ENCODE results near the gene DEPDC5. TPM values are rescaled to one million over a fixed set of nuclear protein-coding genes. Genes with fewer than 3 reads are reported as not detected.

DEPDC5 gene
- total RNA-seq, 1 donor from 2014 or later: 37.1 TPM

DNA sequence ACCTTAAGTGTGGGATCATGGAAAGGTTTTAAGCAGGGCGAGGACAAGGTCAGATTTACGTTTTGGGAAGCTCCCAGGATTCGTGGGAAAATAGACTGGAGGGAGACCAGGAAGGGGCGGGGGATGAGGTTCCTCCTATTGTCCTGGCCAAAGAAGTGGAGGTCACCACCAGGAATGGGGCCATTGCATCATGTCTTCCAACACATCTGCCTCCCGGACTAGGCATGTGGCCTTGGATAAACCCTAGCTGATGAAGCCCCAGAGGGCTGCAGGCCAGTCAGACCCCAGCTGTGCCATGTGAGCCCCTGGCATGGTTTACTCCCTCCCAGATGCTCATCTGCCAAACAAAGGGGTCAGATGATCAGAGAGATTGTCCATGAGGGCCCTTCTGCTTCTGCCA is 179.0 kb downstream of the DEPDC5 start:
- Histone ChIP-seq H3K4me1 (peaks cover 11% of the 10 kb centered on the region), H3K4me2 (no peak overlapping the region), H3K79me2 (ENCODE audit: low read depth) (no peaks in the 10 kb centered on the region), H2AFZ (replicated peaks) (no peak overlapping the region), H3K9me3 (ENCODE audit: low read depth) (no peaks in the 10 kb centered on the region), H3F3A (ENCODE audit: low read depth) (peaks cover 12% of the 10 kb centered on the region), H4K20me1 (ENCODE audit: low read depth) (no peaks in the 10 kb centered on the region), H3K36me3 (no peaks in the 10 kb centered on the region), H3K27me3 (no peaks in the 10 kb centered on the region), H3K9ac (no peak overlapping the region), H3K27ac (no peak overlapping the region), H3K4me3 (no peak overlapping the region)
- DNase-seq (ENCODE audit: low spot score): no peak
- no peak overlapping the region for H3K4me3 Mint-ChIP-seq
- no peak overlapping the region for H3K27ac Mint-ChIP-seq
- no peaks in the 10 kb centered on the region for H3K36me3 Mint-ChIP-seq
- H3K4me1 Mint-ChIP-seq: peaks cover 4% of the 10 kb centered on the region
- no peaks in the 10 kb centered on the region for H3K9me3 Mint-ChIP-seq
- peaks cover 9% of the 10 kb centered on the region for H3K27me3 Mint-ChIP-seq (ENCODE audit: insufficient read depth, low read depth)
- TF ChIP-seq CTCF (IDR thresholded peaks at IDR 0.05) (no peak), EZH2 (IDR thresholded peaks at IDR 0.05) (no peak), EZH2phosphoT487 (IDR thresholded peaks at IDR 0.05) (no peak)

GRCh38 chr22:31933406-31933805 is 179.6 kb downstream of the DEPDC5 start:
- H3K4me1 Mint-ChIP-seq: peaks cover 4% of the 10 kb centered on the region
- H3K79me2 ChIP-seq (ENCODE audit: low read depth): no peaks in the 10 kb centered on the region
- no peak overlapping the region for H3K4me2 ChIP-seq
- H3K27me3 ChIP-seq: no peaks in the 10 kb centered on the region
- H3K9ac ChIP-seq: no peak overlapping the region
- peak; percentile 48 for DNase-seq (ENCODE audit: low spot score)
- peaks cover 16% of the 10 kb centered on the region for H3K4me1 ChIP-seq
- no peak for TF ChIP-seq EZH2 (IDR thresholded peaks at IDR 0.05)
- TF ChIP-seq CTCF (IDR thresholded peaks at IDR 0.05): no peak
- TF ChIP-seq EZH2phosphoT487 (IDR thresholded peaks at IDR 0.05): no peak
- no peak overlapping the region for H3K4me3 Mint-ChIP-seq
- H3K27ac Mint-ChIP-seq: no peak overlapping the region
- H3K9me3 Mint-ChIP-seq: no peaks in the 10 kb centered on the region
- H3K9me3 ChIP-seq (ENCODE audit: low read depth): no peaks in the 10 kb centered on the region
- H3F3A ChIP-seq (ENCODE audit: low read depth): peaks cover 12% of the 10 kb centered on the region
- no peak overlapping the region for H3K4me3 ChIP-seq
- H4K20me1 ChIP-seq (ENCODE audit: low read depth): no peaks in the 10 kb centered on the region
- no peak overlapping the region for H2AFZ ChIP-seq (replicated peaks)
- peaks cover 9% of the 10 kb centered on the region for H3K27me3 Mint-ChIP-seq (ENCODE audit: insufficient read depth, low read depth)
- no peak overlapping the region for H3K27ac ChIP-seq
- no peaks in the 10 kb centered on the region for H3K36me3 Mint-ChIP-seq
- H3K36me3 ChIP-seq: no peaks in the 10 kb centered on the region

DNA sequence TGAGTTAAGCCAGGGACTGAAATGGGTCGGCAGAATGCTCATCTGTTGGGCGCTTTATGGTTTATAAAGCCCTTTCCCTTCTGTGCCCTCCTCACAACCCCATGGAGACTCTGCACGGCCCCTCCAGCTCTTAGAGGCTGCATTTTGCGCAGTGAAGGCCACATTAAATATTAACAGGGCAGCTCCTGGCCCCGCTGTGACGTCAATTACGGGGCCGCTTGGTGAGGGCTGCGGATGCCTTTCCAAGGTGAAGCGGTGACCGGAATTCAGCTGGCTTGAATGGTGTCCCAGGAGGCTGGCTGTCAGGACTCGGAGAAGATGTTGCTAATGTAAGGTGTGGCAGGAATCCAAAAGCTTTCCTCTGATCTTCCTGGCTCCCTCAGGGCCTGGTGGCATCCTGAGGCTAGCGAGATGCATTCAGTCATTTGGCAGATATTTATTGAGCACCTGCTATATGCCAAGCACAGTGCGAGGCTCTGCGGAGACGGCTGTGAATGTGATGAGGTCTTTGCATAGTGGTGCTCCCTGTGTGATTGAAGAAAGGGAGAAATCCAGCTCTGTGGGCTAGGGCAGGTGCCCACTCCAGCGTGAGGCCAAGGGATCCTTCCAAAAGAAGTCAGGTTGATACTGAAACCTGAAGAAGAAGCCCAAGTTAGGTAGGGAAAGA is 180.1 kb downstream of the DEPDC5 start:
- no peak overlapping the region for H3K4me3 ChIP-seq
- Mint-ChIP-seq H3K4me1 (peaks cover 4% of the 10 kb centered on the region), H3K36me3 (no peaks in the 10 kb centered on the region), H3K4me3 (peak overlapping the region; percentile 52), H3K9me3 (no peaks in the 10 kb centered on the region), H3K27me3 (ENCODE audit: insufficient read depth, low read depth) (peaks cover 6% of the 10 kb centered on the region), H3K27ac (peak overlapping the region; percentile 46)
- no peaks in the 10 kb centered on the region for H3K9me3 ChIP-seq (ENCODE audit: low read depth)
- no peak overlapping the region for H3K4me2 ChIP-seq
- no peaks in the 10 kb centered on the region for H3K36me3 ChIP-seq
- DNase-seq (ENCODE audit: low spot score): no peak
- H3K79me2 ChIP-seq (ENCODE audit: low read depth): no peaks in the 10 kb centered on the region
- peaks cover 12% of the 10 kb centered on the region for H3F3A ChIP-seq (ENCODE audit: low read depth)
- peaks cover 18% of the 10 kb centered on the region for H3K4me1 ChIP-seq
- H3K27ac ChIP-seq: no peak overlapping the region
- no peak overlapping the region for H3K9ac ChIP-seq
- no peaks in the 10 kb centered on the region for H4K20me1 ChIP-seq (ENCODE audit: low read depth)
- no peak overlapping the region for H2AFZ ChIP-seq (replicated peaks)
- TF ChIP-seq EZH2 (IDR thresholded peaks at IDR 0.05) (no peak), CTCF (IDR thresholded peaks at IDR 0.05) (no peak), EZH2phosphoT487 (IDR thresholded peaks at IDR 0.05) (no peak)
- no peaks in the 10 kb centered on the region for H3K27me3 ChIP-seq

Data from neural progenitor cell (in vitro differentiated cells).